GM21447 (cell line): ENCODE results near the gene MRPL45.

Experiments
- ATAC-seq: cut with Tn5 transposase; IDR thresholded peaks from one replicate; pipeline ENCODE4 v1.9.1; 2021; ENCODE audit not compliant: unreplicated experiment

MRPL45 gene

GRCh38 chr17:38324772-38325171, 27.8 kb downstream of the MRPL45 start:
- no peak for ATAC-seq

DNA sequence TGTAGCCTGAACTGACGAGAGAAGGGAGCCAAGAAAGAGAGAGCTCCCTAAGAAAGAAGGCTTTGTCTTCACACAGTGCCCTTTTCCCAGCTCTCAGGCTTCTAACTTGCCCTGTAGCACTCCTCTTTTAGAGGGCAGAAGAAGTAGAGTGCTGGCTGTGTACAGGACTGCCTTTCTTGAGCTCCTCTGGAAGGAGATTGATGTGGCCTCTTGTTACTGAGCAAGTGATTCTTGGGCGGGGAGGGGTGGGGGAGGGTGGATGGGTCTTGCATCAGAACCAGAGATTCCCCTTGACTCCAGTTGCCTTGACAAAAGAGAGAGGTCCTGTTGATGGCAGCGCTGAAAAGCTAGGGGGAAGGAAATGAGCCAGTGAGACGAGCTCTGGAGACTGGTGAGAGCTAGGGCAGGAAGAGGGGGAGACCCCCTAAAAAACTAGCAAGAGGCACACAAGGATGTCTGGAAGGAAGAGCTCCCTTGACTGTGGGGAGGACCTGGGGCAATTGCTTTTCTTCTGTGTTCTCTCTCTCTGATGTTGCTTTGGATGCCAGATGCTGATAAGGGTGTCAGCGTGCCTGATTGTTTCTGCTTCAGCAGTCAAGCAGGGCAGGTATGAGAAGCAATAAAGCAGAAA, 28.4 kb downstream of the MRPL45 start:
- no peak for ATAC-seq

DNA sequence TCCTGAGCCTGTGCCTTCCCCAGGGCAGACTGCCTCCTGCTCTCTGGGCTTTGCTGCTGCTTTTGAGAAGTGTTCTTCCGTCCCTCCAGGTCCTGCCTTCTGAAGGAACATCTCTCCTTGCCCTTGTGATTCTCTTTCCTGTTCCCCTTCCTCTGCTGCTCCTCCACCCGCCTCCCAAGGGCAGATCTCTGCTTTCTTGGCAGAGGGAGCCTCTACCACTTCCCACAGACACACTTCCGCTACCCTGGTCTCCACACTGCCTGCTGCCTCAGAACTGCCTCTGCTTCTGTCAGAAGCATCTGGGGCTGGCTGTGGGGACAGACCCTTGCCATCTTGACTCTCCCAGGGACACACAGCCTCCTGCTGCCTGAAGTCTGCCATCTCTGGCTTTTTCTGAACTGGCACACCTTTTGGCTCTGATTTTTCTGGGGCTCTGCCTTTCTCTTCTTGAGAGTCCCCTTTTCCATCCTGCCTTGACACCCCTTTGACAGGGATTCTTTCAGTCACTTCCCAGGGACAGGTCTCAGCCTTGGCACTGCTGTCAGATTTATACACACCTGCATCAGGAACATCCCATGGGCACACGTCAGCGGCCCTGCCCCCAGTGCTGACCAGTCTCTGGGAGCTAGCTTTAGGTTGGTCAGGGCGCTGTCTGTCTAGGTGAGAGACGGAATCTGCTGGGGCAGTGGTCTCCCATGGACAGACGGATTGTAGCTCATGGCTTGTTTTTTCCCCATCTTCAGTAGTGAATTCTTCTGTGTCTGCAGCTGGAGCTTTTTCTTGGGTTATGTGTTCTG, 30.2 kb downstream of the MRPL45 start:
- no peak for ATAC-seq

- ATAC-seq: no peak
These were observed 31.0 kb downstream of the MRPL45 start for GRCh38 chr17:38327936-38328335.

- ATAC-seq: no peak
These were observed 31.7 kb downstream of the MRPL45 start for GRCh38 chr17:38328620-38329019.

- no peak for ATAC-seq
These were observed 32.3 kb downstream of the MRPL45 start for GRCh38 chr17:38329284-38329683.

DNA sequence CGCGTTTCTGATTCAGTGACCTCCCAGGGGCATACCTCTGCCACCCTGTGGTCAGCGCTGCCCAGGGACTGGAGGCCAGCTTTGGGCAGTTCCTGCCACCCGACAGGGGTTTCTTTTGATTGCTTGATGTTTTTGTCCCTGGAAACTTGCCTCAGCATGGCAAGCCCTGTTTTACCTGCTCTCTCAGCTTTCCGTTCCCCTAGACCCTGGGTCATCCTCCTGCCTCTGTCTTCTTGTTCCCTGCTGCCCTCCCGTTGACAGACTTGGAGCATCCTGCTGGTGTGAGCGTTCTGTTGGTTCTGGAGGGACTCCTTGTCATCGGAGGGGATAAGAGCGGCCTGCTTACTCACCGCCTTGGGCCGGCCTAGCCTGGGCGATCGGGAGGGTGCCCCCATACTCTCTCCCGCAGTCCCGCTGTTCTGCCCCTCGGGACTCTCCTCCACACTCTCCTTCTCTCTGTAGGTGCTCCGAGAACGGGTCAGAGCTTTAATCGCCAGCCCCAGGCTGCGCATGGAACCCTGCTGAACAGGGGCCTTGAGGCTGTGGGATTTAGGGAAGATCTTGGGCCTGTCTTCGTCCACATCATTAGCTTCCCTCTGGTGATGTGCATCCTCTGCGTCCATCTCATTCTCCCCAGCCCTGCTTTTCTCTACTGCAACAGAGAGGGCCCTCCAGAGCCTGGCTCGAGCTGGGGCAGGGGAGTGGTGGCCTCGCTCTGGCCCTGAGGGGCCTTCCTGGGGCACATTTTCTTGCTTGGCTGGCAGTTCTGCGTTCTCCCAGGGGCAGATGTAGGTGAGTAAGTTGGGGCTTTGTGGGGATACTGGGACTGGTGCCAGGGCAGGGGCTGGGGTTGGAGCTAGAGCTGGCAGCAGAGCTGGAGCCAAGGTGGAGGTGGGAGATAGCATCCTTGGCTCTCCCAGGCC, 33.1 kb downstream of the MRPL45 start:
- no peak for ATAC-seq

DNA sequence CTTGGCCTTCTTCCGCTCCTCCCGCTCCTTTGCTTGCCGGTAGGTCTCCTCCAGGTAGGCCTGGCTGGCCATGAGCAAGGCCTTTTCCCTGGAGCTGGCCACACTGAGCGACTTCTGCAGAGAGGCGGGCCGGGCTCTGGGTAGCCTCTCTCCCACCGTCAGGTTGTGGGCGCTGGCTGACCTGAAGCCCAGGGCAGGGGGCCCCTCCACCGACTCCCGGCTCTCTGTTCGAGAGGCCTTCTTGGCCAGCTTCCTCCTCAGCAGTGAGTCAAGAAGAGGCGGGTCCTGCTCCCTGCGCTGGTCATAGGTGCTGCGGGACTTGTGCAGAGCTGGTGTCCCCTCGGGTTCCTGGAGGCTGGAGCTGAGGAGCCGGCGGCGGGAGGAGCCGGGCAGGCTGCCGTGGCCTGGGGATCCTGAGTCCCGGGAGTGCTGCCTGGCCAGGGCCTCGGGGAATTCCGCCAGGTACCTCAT, 34.0 kb downstream of the MRPL45 start:
- no peak for ATAC-seq

GRCh38 chr17:38332735-38333134, 35.8 kb downstream of the MRPL45 start:
- ATAC-seq: no peak

DNA sequence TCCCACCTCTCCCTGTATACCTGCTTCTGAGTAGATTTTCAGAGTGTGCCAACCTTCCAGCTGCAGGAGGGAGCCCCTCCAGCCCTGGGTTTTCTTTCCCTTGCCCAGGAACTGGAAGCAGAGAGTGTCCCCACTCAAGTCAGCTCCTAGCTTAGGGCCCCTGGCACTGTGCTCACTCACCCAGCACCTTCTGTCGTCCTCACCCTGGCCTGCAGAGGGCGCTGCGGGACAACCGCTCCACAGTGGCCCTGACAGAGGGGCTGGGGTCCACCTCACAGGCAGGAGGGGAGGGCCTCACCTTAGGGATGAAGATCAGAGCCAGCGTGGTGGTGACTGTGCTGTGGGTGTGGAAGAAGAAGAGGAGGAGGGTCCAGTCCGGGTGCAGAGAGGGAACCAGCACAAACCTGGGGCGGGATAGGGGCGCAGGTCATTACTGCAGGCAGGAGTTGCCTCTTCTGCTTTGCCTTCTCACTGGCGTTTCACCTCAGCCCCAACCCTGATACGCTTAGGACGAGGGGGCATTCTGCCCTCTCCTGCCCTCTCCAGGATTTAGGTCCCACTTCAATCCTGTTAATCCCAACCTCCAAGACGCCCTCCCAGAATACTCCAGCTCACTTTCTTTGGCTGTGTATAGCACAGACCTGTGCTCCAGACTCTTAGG, 36.8 kb downstream of the MRPL45 start:
- no peak for ATAC-seq

DNA sequence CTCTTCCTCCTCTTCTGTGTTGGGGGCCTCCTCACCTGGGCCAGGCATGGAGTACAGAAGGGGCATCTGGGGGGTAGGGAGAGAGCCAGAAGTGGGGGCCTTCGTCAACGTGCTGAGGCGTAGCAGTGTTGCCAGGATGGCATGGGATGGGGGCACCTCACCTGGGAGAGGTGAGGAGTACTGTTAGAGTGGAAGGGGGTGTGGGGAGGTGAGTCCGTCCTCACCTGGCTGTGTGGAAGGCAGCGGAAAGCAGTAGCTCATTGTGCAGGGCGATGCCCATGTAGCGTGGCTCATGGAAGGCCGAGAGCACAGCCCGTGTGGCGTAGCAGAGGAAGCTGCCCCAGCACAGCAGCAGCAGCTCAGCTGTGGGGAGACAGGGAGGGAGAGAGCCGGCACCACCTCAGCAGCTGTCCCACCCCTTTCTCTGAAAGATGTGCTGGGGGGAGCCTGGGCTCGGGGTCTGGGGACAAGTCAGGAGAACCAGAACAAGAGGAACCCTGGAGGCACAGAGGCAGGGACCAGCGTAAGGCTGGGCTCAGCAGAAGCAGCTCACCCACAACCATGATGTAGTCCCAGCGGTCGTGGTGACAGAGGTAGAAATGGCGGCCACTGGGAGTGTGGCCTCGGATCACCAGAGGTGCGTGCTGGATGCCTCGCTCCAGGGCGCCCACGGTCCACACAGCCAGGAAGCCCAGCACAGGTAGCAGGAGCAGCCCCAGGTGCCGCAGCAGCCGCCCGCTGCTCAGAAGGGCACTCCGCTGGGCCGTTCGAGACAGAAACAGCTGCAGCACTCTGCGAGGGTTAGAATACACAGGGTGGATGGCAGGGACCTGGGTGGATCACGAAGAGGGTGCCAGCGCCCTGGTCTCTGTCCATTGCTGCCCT, 37.8 kb downstream of the MRPL45 start:
- ATAC-seq: no peak

- ATAC-seq: no peak
These were observed 39.9 kb downstream of the MRPL45 start for GRCh38 chr17:38336838-38337237.

- no peak for ATAC-seq
These were observed 41.1 kb downstream of the MRPL45 start for GRCh38 chr17:38338053-38338452.

GRCh38 chr17:38338535-38338934, 41.6 kb downstream of the MRPL45 start:
- no peak for ATAC-seq

- ATAC-seq: no peak
These were observed 42.9 kb downstream of the MRPL45 start for GRCh38 chr17:38339891-38340290.

GRCh38 chr17:38341035-38341721, 44.2 kb downstream of the MRPL45 start:
- ATAC-seq: no peak

DNA sequence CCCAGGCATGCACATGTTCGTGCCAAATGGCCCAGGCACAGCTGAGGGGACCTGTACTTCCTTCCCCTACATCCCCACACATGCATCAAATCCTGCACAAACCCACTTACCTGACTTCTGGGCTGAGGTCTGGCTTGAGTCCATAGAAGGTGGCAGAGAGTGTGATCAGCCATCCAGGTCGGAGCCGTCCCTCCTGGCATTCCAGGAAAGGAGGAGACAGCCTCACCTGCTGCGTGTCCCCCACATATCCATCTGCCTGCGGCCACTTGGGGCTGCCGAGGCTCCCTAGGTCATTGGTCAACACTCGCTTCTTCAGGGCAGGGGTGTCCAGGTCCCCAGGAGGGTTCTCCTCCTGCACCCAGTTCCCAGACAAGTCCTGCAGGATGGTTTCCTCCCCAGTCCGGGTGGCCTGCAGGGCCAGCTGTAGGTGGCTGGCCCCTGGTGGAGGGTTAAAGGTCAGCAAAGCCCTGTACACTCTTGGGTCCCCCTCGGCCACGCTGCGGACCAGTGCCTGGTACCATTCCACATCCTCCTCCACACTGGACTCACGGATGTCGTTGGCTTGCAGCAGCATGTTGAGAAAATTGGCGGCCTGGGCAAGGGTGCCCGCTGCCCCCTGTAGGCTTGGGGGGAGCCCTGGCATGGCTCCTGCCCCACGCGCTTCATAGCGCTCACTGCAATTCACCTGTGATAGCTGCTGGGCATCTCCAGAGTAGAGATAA, 46.1 kb downstream of the MRPL45 start:
- no peak for ATAC-seq

GRCh38 chr17:38343608-38344419, 46.8 kb downstream of the MRPL45 start, which contains the start of gene GPR179:
Gene GPR179 (minus strand): TSS chr17:38343956. CDS start chr17:38343789, 167 bp downstream.
- no peak for ATAC-seq
